LNCAP (cell line): Measurements from ENCODE around the gene ACTN4.

Source experiments
- CTCF ChIP-seq: fragments of 450-650 bp; IDR thresholded peaks from 2 replicates; pipeline ENCODE4 v1.5.1; 2017; ENCODE audit warnings: mild to moderate bottlenecking

Gene ACTN4

DNA sequence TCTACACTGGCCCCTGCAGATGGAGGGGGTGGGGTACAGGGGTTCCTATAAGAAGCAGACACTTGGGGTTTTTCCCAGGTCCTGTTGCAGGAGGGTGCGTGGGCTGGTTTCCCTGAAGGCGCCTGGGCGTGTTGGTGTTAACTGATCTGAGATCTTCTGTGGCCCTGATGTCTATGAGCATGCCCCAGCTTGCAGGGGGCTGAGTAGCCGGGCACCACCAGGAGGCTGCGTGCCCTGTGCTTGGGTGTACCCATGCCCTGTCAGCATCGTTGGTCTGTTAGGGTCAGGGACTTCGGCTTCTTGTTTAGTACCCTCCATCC is 51.5 kb downstream of the ACTN4 start:
- TF ChIP-seq CTCF: no peak

GRCh38 chr19:38699647-38700349 is 52.3 kb downstream of the ACTN4 start:
- TF ChIP-seq CTCF: no peak

GRCh38 chr19:38700350-38700901 is 53.0 kb downstream of the ACTN4 start:
- TF ChIP-seq CTCF: no peak

DNA sequence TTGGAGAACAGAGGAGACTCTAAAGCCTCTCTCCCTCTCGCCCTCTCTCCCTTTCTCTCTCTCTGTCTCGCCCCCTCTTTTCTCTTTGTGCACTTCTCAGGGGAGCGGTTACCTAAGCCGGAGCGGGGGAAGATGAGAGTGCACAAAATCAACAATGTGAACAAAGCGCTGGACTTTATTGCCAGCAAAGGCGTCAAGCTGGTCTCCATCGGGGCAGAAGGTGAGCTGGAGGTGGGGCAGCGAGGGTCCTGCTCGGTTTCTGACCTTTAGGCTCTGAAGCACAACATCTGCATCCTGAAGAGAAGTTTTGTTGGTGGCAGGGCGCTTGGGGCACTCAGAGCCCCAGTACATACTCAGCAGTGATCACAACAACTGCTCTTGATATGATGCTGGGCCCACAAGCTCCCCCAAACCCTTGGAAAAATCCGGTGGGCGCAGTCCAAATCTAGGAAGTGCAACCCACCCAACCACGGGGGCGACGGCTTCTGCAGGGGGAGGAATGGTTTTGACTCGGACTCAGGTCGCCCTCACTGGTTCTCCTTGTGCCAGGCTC is 53.5 kb downstream of the ACTN4 start:
- TF ChIP-seq CTCF: no peak

- no peak for TF ChIP-seq CTCF
These were observed 54.1 kb downstream of the ACTN4 start for GRCh38 chr19:38701455-38702063.

- no peak for TF ChIP-seq CTCF
These were observed 54.8 kb downstream of the ACTN4 start for GRCh38 chr19:38702278-38702677.

DNA sequence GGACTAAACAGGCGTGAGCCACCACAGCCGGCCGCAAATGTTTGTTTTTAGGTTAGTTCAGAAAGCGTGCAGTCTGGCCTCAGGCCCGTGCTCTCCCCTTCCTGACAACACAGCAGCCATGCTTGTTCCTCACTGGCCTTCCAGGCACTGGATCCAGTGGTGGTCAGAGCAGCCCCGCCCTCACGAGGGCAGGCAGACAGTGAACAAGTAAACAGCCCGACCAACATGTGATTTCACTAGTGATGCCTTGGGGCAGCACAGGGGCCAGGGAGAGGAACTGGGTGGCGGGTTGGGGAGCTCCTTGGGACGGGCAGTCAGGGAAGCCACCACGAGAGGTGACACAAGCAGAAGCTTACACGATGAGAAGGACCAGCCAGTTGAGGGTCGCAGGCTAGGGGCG is 56.1 kb downstream of the ACTN4 start:
- TF ChIP-seq CTCF: no peak
